ENCODE results near the gene HIVEP2. TPM values are rescaled to one million over a fixed set of nuclear protein-coding genes. Genes with fewer than 3 reads are reported as not detected.
A peak's percentile ranks its signal among the peaks of the same experiment; 100 is the strongest.

Gene HIVEP2
- total and polyA plus RNA-seq, 2 of the 4 experiments (the other 2 are of a cell fraction) = 4.3 to 11.3 TPM

DNA sequence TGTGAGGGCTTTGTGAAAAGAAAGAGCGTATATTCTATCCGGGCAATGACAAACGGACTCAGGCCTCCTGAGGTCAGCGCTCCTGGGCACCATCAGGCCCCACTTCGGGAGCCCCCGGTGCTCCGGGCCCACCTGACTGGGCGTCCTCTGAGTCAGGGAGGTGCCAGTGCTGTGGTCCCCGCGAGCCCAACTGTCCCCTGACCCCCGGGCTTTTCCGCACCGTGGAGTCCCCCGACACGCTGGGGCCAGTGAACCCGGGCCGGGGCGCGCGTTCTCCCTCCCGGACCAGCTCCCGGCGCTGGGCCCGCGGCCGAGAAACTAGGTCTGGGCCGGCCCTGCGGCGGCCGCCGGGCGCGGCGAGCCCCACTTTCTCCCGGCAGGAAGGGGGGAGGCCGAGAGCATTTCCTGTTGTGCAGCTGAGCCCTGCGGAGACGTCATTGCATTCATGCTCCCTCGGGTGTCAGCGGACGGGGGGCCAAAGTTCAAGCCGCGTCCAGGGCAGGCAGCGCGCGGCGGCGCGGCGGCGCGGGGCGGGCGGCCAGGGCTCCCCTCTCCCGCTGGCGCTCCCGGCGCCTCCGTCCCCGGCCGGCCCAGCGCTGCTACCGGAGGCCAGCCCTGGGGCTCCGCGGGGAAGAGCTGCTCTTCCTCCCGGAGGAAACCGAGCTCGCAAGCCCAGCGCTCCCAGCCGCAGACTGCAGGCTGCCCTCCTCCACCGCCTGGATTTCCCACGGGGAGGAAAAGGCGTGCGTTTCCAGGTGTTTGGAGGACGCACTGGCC, 18.3 kb downstream of the HIVEP2 start (continued):
- TF ChIP-seq, protein P1, sequence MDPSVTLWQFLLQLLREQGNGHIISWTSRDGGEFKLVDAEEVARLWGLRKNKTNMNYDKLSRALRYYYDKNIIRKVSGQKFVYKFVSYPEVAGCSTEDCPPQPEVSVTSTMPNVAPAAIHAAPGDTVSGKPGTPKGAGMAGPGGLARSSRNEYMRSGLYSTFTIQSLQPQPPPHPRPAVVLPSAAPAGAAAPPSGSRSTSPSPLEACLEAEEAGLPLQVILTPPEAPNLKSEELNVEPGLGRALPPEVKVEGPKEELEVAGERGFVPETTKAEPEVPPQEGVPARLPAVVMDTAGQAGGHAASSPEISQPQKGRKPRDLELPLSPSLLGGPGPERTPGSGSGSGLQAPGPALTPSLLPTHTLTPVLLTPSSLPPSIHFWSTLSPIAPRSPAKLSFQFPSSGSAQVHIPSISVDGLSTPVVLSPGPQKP (IDR thresholded peaks at IDR 0.05; ENCODE audit: borderline replicate concordance, low read depth, low read length) = no peak
- TF ChIP-seq MAFK (IDR thresholded peaks at IDR 0.05; ENCODE audit: low read depth, low read length) = no peak

DNA sequence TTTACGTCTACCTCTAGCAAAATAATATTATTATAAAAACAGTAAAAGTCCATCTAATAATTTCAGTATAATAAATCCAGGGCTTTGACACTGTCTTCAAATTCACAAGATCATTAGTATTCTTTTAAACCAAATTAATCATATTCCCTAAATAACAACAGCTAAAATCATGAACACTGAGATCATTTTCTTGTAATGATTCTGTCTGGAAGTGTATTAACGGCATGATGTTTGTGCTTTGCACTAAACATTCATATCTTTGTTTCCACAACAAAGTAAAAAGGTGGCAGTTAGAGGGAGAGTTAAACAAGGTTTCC, 18.8 kb downstream of the HIVEP2 start:
- intact Hi-C loops (cut with micrococcal nuclease) = loop anchor here (5.0 kb wide), 1 partner anchor 79 kb away; no protein-coding TSS in a partner anchor
- H4K20me1 ChIP-seq (ENCODE audit: insufficient read depth, low read length) = no peaks in the 10 kb centered on the region; the same call in 1 of the 2 replicates
- H2BK20ac ChIP-seq (ENCODE audit: low read depth, low read length) = peak overlapping the region; percentile 74; the same call in 1 of the 2 replicates
- H2AK5ac ChIP-seq (ENCODE audit: low read depth, low read length) = peak overlapping the region; percentile 80; the same call in 1 of the 2 replicates
- H3K36me3 ChIP-seq (ENCODE audit: control insufficient read depth, insufficient read depth, low read length) = no peaks in the 10 kb centered on the region
- H3K14ac ChIP-seq (replicated peaks; ENCODE audit: low read depth, low read length) = peak overlapping the region; percentile 81
- peak overlapping the region; percentile 69 for H3K9ac ChIP-seq (ENCODE audit: low read depth, low read length)
- no peaks in the 10 kb centered on the region for H3K27me3 ChIP-seq (ENCODE audit: control insufficient read depth, insufficient read depth, low read length)
- DNase-seq = no peak
- H4K8ac ChIP-seq (ENCODE audit: low read depth in 2 of 2, low read length in 2 of 2) = peak overlapping the region; percentile 78 to 90
- ATAC-seq (ENCODE audit: low read depth) = no peak
- no CpG with 5 or more reads among the region's 2 CpGs for whole genome bisulfite sequencing, 2 experiments (ENCODE audit: extremely low coverage in 2 of 2, insufficient read length in 1 of 2)
- H3K56ac ChIP-seq (ENCODE audit: extremely low read depth, insufficient read depth, low read length) = no peak overlapping the region
- H3K79me1 ChIP-seq (ENCODE audit: low read depth in 1 of 2, low read length in 2 of 2) = peaks cover 19 to 49% of the 10 kb centered on the region in 2 experiments; a peak in 3 of 4 replicates
- peak overlapping the region; percentile 96 for H3K23ac ChIP-seq (ENCODE audit: low read depth, low read length)
- peak overlapping the region; percentile 95 for H2AFZ ChIP-seq (replicated peaks; ENCODE audit: low read length, poor library complexity)
- H3K27ac ChIP-seq (ENCODE audit: insufficient read depth, low read length) = peak overlapping the region; percentile 80
- peak overlapping the region; percentile 85 for H2BK5ac ChIP-seq (ENCODE audit: low read depth, low read length, poor library complexity, severe bottlenecking)
- in situ Hi-C loops (cut with MboI; ENCODE audit: low sequenced_read_pairs) = no loop called here
- peak overlapping the region; percentile 73 for H3K4me3 ChIP-seq (ENCODE audit: insufficient read depth, low read depth, low read length)
- peak overlapping the region; percentile 75; the same call in 1 of the 2 replicates for H3K4ac ChIP-seq (ENCODE audit: low read depth, low read length)
- ChIA-PET POLR2A (ENCODE audit: unreplicated experiment) (no interaction called here), CTCF (interaction anchor here (0.6 to 1.0 kb wide), 2 partner anchors 42 to 1268 kb away, joined by 3 read pairs; no protein-coding TSS in a partner anchor)
- H3K4me2 ChIP-seq (ENCODE audit: low read depth, low read length) = peak overlapping the region; percentile 65
- H3K18ac ChIP-seq (ENCODE audit: low read depth, low read length) = peak overlapping the region; percentile 34
- H3K9me3 ChIP-seq (ENCODE audit: control insufficient read depth, insufficient read depth, low read length) = no peaks in the 10 kb centered on the region
- H2AK9ac ChIP-seq (replicated peaks; ENCODE audit: low read depth, low read length, poor library complexity) = no peak overlapping the region
- peak overlapping the region; percentile 56 for H4K5ac ChIP-seq (ENCODE audit: low read depth, low read length)
- dilution Hi-C loops (cut with HindIII; ENCODE audit: low sequenced_read_pairs, unreplicated experiment) = no loop called here
- H2BK120ac ChIP-seq (ENCODE audit: low read depth, low read length) = peak overlapping the region; percentile 65; the same call in 1 of the 2 replicates
- peak overlapping the region; percentile 89; the same call in 1 of the 2 replicates for H4K91ac ChIP-seq (ENCODE audit: insufficient read depth, low read depth, low read length)
- H3K4me1 ChIP-seq (ENCODE audit: control insufficient read depth, insufficient read depth, low read length) = no peaks in the 10 kb centered on the region; the same call in 1 of the 2 replicates
- peak; percentile 16; the same call in 1 of the 2 replicates for TF ChIP-seq POLR2A (IDR thresholded peaks at IDR 0.05; ENCODE audit: low read depth, low read length)
- TF ChIP-seq, protein P1 (IDR thresholded peaks at IDR 0.05; ENCODE audit: borderline replicate concordance, low read depth, low read length) = no peak
- TF ChIP-seq NFE2L2 (IDR thresholded peaks at IDR 0.05; ENCODE audit: low read depth, low read length) = no peak
- no peak for TF ChIP-seq MXI1 (IDR thresholded peaks at IDR 0.05; ENCODE audit: borderline replicate concordance, low read depth, low read length)
- no peaks in the 10 kb centered on the region for H3K9me1 ChIP-seq (ENCODE audit: insufficient read depth, low read length)
- no TSS peak for BruUV-seq (replicated peaks)
- peak overlapping the region; percentile 30; the same call in 1 of the 3 replicates for H2BK15ac ChIP-seq (ENCODE audit: low read depth, low read length)
